C4-2B (cell line): ENCODE results near the gene SRSF1.

ENCODE experiments used
- CTCF ChIP-seq: fragments of 450-650 bp; conservative IDR thresholded peaks from 2 replicates; pipeline ENCODE4 v1.5.1; 2017; ENCODE audit warnings: mild to moderate bottlenecking
- ZFX ChIP-seq: fragments of 450-650 bp; IDR thresholded peaks from 2 replicates; pipeline ENCODE4 v1.6.1; 2017

- TF ChIP-seq CTCF (no peak), ZFX (no peak)
Measured at GRCh38 chr17:57956291-57957119, 50.5 kb downstream of the SRSF1 start.
